ENCODE data around the gene LATS2. TPM values are rescaled to one million over a fixed set of nuclear protein-coding genes. Genes with fewer than 3 reads are reported as not detected.

Gene LATS2
- total RNA-seq, 1 donor from 2014 or later: 58.3 TPM

- peak overlapping the region; percentile 55 for H3K4me3 Mint-ChIP-seq (ENCODE audit: unreplicated experiment)
- peaks cover 47% of the 10 kb centered on the region for H3K4me1 Mint-ChIP-seq (ENCODE audit: unreplicated experiment)
- no peak for TF ChIP-seq CTCF (IDR thresholded peaks at IDR 0.05)
- no peaks in the 10 kb centered on the region for H3K9me3 Mint-ChIP-seq (ENCODE audit: unreplicated experiment)
- no peak for DNase-seq (ENCODE audit: extremely low spot score, unreplicated experiment)
- H3K27me3 Mint-ChIP-seq (ENCODE audit: unreplicated experiment): no peaks in the 10 kb centered on the region
- H3K27ac Mint-ChIP-seq (ENCODE audit: unreplicated experiment): peak overlapping the region; percentile 82
- no peaks in the 10 kb centered on the region for H3K36me3 Mint-ChIP-seq (ENCODE audit: unreplicated experiment)
These were observed 17.8 kb upstream of the LATS2 start for GRCh38 chr13:21079221-21079620.

DNA sequence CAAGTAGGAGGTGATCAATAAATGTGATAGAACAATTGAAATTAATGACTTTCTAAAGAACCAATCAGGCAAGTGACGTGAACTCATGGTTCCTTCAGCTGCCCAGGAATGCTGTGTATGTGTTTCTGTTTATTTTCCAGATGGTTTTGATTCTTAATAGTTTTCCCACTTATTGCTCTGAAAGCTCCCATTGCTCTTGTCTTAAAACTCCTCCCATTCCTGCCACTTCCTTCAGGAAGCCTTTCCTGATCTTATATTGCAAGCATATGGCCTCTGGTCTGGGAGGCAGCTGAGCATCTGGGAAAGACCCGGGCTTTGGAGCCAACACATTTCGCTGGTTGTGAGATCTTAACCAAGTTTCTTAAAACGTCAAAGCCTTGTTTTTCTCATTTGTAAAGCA lies 17.1 kb upstream of the LATS2 start:
- Mint-ChIP-seq H3K27ac (ENCODE audit: unreplicated experiment) (peak overlapping the region; percentile 82), H3K36me3 (ENCODE audit: unreplicated experiment) (no peaks in the 10 kb centered on the region), H3K9me3 (ENCODE audit: unreplicated experiment) (no peaks in the 10 kb centered on the region), H3K4me1 (ENCODE audit: unreplicated experiment) (peaks cover 48% of the 10 kb centered on the region), H3K4me3 (ENCODE audit: unreplicated experiment) (no peak overlapping the region), H3K27me3 (ENCODE audit: unreplicated experiment) (no peaks in the 10 kb centered on the region)
- no peak for TF ChIP-seq CTCF (IDR thresholded peaks at IDR 0.05)
- DNase-seq (ENCODE audit: extremely low spot score, unreplicated experiment): peak; percentile 25

DNA sequence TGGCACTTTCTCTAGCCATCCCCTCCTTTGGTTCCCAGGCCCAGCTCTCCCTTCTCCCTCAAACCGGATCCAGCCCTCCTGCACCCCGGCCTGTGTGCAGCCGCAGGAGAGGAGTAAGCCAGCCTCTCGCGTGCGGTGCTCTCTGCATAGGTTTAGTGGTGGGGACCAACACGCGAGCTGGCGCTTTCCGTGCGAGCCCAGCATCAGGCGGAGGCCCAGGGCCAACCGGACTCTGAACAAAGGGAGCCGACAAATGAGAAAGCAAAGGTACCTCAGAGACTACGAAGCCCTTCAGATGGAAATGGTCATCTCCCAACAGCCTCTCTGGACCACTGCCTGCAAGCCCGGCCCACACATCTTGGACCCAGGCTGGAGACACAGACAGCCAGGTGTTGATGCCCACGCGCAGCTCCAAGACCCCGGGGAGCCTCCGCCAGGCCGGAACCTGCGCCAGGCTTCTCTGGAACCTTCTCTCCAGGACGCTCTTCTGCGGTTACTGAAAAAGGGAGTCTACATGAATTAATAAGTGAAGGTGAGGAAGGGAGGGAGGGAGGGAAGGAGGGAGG lies 16.5 kb upstream of the LATS2 start:
- H3K9me3 Mint-ChIP-seq (ENCODE audit: unreplicated experiment): no peaks in the 10 kb centered on the region
- H3K27ac Mint-ChIP-seq (ENCODE audit: unreplicated experiment): no peak overlapping the region
- H3K4me3 Mint-ChIP-seq (ENCODE audit: unreplicated experiment): no peak overlapping the region
- DNase-seq (ENCODE audit: extremely low spot score, unreplicated experiment): peak; percentile 80
- no peaks in the 10 kb centered on the region for H3K27me3 Mint-ChIP-seq (ENCODE audit: unreplicated experiment)
- no peak for TF ChIP-seq CTCF (IDR thresholded peaks at IDR 0.05)
- H3K36me3 Mint-ChIP-seq (ENCODE audit: unreplicated experiment): no peaks in the 10 kb centered on the region
- peaks cover 48% of the 10 kb centered on the region for H3K4me1 Mint-ChIP-seq (ENCODE audit: unreplicated experiment)

GRCh38 chr13:21077076-21077787 lies 15.8 kb upstream of the LATS2 start:
- Mint-ChIP-seq H3K4me1 (ENCODE audit: unreplicated experiment) (peaks cover 48% of the 10 kb centered on the region), H3K27ac (ENCODE audit: unreplicated experiment) (no peak overlapping the region), H3K4me3 (ENCODE audit: unreplicated experiment) (peak overlapping the region; percentile 38), H3K36me3 (ENCODE audit: unreplicated experiment) (no peaks in the 10 kb centered on the region), H3K27me3 (ENCODE audit: unreplicated experiment) (no peaks in the 10 kb centered on the region), H3K9me3 (ENCODE audit: unreplicated experiment) (no peaks in the 10 kb centered on the region)
- no peak for TF ChIP-seq CTCF (IDR thresholded peaks at IDR 0.05)
- DNase-seq (ENCODE audit: extremely low spot score, unreplicated experiment): peak; percentile 62

GRCh38 chr13:21076253-21076652 lies 14.9 kb upstream of the LATS2 start:
- Mint-ChIP-seq H3K27ac (ENCODE audit: unreplicated experiment) (no peak overlapping the region), H3K4me1 (ENCODE audit: unreplicated experiment) (peaks cover 49% of the 10 kb centered on the region), H3K4me3 (ENCODE audit: unreplicated experiment) (peak overlapping the region; percentile 29), H3K27me3 (ENCODE audit: unreplicated experiment) (no peaks in the 10 kb centered on the region), H3K9me3 (ENCODE audit: unreplicated experiment) (no peaks in the 10 kb centered on the region), H3K36me3 (ENCODE audit: unreplicated experiment) (no peaks in the 10 kb centered on the region)
- TF ChIP-seq CTCF (IDR thresholded peaks at IDR 0.05): no peak
- peak; percentile 77 for DNase-seq (ENCODE audit: extremely low spot score, unreplicated experiment)

All from osteocyte (in vitro differentiated cells).